Measurements from ENCODE around the gene ASCL5.

The ASCL5 gene

DNA sequence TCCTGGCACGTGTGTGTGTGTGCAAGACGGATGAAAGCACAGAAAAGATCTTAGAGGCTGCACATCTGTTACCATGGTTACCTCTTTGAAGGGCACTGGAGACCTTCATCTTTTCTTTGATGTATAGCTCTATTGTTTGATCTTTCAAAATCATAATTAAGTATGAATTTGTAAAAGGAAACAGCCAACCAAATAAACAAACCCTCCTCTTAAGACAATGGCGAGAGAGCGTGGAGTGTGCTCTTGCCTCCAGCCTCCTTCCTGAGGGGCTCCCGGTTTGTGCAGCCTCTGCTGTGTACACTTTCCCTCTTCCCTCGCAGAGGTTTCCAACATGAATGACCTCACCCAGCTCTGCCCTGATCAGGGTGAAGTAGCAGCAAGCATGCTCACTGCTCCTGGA is 42.7 kb downstream of the ASCL5 start:
- DNase-seq: no peak

- DNase-seq: no peak
Observed at GRCh38 chr1:201083741-201084140, 43.2 kb downstream of the ASCL5 start.

GRCh38 chr1:201080135-201080534 is 46.8 kb downstream of the ASCL5 start:
- DNase-seq: no peak

DNA sequence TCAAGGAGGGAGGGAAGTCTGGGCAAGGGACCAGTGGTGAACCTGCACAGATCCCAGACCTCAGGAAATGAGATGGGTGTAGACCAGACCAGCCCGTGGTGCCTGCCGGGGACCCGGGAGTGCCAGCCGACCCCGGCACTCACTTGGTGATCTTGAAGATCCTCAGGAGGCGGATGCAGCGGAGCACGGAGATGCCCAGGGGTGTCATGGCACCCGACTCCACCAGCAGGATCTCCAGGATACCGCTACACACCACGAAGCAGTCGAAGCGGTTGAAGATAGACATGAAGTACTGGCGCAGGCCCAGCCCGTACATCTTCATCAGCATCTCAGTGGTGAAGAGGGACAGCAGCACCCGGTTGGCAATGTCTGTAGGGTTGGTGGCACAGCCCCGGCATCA is 49.2 kb downstream of the ASCL5 start:
- no peak for DNase-seq

DNA sequence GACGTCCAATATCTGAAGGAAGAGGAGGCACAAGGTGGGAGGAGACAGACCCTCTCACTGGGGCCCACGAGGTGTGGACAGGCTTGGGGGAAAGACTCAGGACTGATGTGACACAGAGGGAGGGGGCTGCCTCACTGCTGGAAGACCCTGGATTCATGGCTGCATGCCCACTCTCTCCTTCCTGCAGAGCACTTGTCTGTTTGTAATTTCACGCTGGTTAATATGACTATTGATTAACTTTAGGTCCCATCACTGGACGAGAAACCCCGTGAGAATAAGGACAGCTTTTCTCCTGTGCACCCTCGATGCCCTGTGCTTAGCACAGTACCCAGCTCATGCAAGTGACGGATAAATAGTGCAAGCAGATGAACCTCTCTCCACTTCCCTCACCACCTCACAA is 49.9 kb downstream of the ASCL5 start:
- DNase-seq: no peak

DNA sequence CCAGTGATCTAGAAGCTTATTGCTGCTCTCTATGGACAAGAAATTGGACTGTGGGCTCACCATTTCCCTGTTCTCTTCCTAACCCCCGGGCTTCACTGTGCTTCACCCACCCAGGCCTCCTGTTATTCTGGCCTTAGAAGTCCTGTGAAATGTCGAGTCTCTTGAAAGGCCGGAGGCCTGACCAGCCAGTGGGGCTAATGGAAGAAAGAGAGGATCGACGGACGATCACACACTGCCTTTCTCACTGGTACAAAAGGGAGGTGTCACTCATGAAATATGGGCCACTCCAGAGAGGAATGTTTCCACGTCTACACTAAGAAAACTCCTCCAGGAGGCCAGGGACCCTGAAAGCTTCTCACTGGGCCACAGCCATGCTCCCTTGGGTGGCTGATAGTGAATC is 50.9 kb downstream of the ASCL5 start:
- no peak for DNase-seq

DNA sequence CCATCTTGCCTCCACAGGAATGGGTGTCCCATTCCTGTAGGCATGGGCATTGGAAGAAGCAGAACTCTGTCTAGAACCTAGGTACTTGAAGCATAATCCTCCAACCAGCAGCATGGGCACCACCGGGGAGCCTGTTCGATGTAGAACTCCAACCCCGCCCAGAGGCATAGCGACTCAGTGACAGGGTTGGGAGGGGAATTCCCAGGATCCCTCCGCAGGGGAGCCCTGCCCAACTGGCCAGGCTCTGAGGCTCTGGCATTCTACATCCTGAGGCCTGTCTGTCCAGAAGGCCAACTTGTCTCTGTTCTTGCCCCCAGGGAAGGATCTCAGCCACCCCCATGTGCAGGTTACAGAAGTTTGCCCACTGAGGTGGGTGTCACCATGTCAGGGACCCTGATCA is 53.0 kb downstream of the ASCL5 start:
- DNase-seq: no peak

GRCh38 chr1:201072922-201073321 is 54.1 kb downstream of the ASCL5 start:
- DNase-seq: no peak

DNA sequence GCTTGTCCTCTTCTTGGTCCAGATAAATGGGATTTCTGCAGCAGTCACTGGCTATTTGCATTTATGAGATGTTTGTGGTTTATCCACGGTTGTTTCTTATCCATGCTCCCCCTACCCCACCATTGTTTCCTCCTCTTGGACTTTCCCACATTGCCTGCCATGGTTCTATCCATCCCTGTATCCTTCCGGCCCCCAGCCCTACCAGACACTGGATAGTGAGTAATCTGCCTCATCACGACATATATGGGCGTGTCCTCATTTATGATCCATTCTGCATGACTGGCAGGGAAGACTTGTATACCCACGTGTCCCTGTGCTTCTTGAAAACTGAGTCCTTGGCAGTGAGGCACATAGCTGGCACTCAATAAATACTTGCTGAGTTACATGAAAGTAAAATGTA is 54.8 kb downstream of the ASCL5 start:
- DNase-seq: no peak

GRCh38 chr1:201069636-201070035 is 57.3 kb downstream of the ASCL5 start:
- no peak for DNase-seq

DNA sequence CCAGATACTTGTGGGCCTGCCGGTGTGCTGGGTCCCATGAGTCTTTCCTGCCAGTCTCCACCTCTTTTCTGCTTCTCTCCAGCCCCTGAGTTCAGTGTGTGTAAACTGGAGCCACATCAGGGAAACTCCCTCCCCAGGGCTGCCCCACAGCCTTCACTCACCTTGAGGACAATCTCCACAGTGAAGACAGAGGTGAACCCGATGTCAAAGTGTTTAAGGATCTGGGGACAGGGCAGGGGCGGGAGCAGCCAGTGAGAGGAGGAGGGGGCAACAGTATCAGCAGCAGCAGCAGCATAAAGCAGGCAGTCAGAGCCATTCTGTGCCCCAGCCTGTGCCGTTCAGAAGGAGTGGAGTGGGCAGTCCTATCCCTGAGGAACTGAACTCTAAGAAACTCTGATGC is 58.0 kb downstream of the ASCL5 start:
- DNase-seq: no peak

DNA sequence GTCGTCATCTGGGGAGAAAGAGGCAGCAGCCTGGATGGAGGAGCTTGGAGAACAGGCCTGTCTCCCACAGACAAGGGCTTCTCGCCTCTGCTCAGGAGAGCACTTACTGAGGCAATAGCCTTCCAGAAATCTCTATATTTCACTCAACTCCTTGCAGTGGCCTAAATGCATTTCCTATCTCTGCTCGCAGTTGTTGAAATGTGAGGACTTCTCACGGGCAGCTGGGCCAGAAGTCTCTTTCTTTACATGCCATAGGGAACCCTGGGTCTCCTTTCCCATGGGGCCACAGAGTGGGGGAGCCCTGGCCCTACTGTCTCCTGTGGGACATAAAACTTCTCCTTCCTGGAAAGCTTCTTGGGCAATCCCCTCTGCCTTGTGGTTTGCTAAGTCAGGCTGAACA is 60.0 kb downstream of the ASCL5 start:
- DNase-seq: no peak

- DNase-seq: no peak
Observed at GRCh38 chr1:201065686-201066085, 61.3 kb downstream of the ASCL5 start.

GRCh38 chr1:201064806-201065205 is 62.2 kb downstream of the ASCL5 start:
- DNase-seq: no peak

Measured in islet precursor cell (in vitro differentiated cells).